ENCODE measurements around the gene CFAP77. TPM values are rescaled to one million over a fixed set of nuclear protein-coding genes. Genes with fewer than 3 reads are reported as not detected.

The CFAP77 gene
- total RNA-seq, 2 donors from 2014 or later = not detected

- DNase-seq (ENCODE audit: low spot score in 2 of 2) (no peak), ATAC-seq (no peak)
- Mint-ChIP-seq H3K9me3 (no peaks in the 10 kb centered on the region), H3K36me3 (peaks cover 30 to 44% of the 10 kb centered on the region in 2 donors), H3K27ac (no peak overlapping the region)
Observed at GRCh38 chr9:132596200-132596599, 186.2 kb downstream of the CFAP77 start.

- no peak for DNase-seq (ENCODE audit: low spot score in 2 of 2)
- peaks cover 30 to 52% of the 10 kb centered on the region in 2 donors for H3K36me3 Mint-ChIP-seq
Observed at GRCh38 chr9:132597073-132597775, 187.2 kb downstream of the CFAP77 start.

GRCh38 chr9:132600326-132600984 is 190.4 kb downstream of the CFAP77 start:
- Mint-ChIP-seq H3K27ac (no peak overlapping the region), H3K36me3 (peaks cover 33 to 55% of the 10 kb centered on the region in 2 donors), H3K9me3 (no peaks in the 10 kb centered on the region)
- ATAC-seq (no peak), DNase-seq (ENCODE audit: low spot score in 2 of 2) (no peak)

More at GRCh38 chr9:132597073-132597775, 187.2 kb downstream of the CFAP77 start:
- ATAC-seq = no peak
- H3K27ac Mint-ChIP-seq = no peak overlapping the region
- no peaks in the 10 kb centered on the region for H3K9me3 Mint-ChIP-seq

- Mint-ChIP-seq H3K9me3 (no peaks in the 10 kb centered on the region), H3K27ac (no peak overlapping the region), H3K36me3 (peaks cover 25 to 51% of the 10 kb centered on the region in 2 donors)
- ATAC-seq = no peak
- no peak for DNase-seq (ENCODE audit: low spot score in 2 of 2)
Observed at GRCh38 chr9:132602207-132602606, 192.2 kb downstream of the CFAP77 start.

GRCh38 chr9:132605387-132605786 is 195.4 kb downstream of the CFAP77 start:
- Mint-ChIP-seq H3K9me3 (no peaks in the 10 kb centered on the region), H3K27ac (peak overlapping the region in 1 of 2 donors; percentile 71), H3K36me3 (peaks cover 21 to 57% of the 10 kb centered on the region in 2 donors)
- ATAC-seq (no peak), DNase-seq (ENCODE audit: low spot score in 2 of 2) (no peak)

GRCh38 chr9:132606066-132606465 is 196.1 kb downstream of the CFAP77 start:
- no peak for ATAC-seq
- peaks cover 15 to 58% of the 10 kb centered on the region in 2 donors for H3K36me3 Mint-ChIP-seq
- H3K9me3 Mint-ChIP-seq = no peaks in the 10 kb centered on the region
- DNase-seq (ENCODE audit: low spot score in 2 of 2) = no peak
- peak overlapping the region in 1 of 2 donors; percentile 71 for H3K27ac Mint-ChIP-seq

- DNase-seq (ENCODE audit: low spot score in 2 of 2) = no peak
- ATAC-seq = no peak
- H3K36me3 Mint-ChIP-seq = peaks cover 8 to 55% of the 10 kb centered on the region in 2 donors
Observed at GRCh38 chr9:132609184-132609583, 199.2 kb downstream of the CFAP77 start.

GRCh38 chr9:132609829-132610228 is 199.8 kb downstream of the CFAP77 start:
- DNase-seq (ENCODE audit: low spot score in 2 of 2) (no peak), ATAC-seq (peak in 1 of 2 donors; percentile 63)
- peak overlapping the region in 1 of 2 donors; percentile 68 for H3K27ac Mint-ChIP-seq
- peaks cover 8 to 61% of the 10 kb centered on the region in 2 donors for H3K36me3 Mint-ChIP-seq
- no peaks in the 10 kb centered on the region for H3K9me3 Mint-ChIP-seq

More at GRCh38 chr9:132609184-132609583, 199.2 kb downstream of the CFAP77 start:
- Mint-ChIP-seq H3K27ac (peak overlapping the region in 1 of 2 donors; percentile 36), H3K9me3 (no peaks in the 10 kb centered on the region)

- DNase-seq (ENCODE audit: low spot score in 2 of 2) (no peak), ATAC-seq (no peak)
- H3K36me3 Mint-ChIP-seq = peaks cover 1 to 60% of the 10 kb centered on the region in 2 donors
- no peaks in the 10 kb centered on the region for H3K9me3 Mint-ChIP-seq
- peak overlapping the region in 1 of 2 donors; percentile 50 for H3K27ac Mint-ChIP-seq
Observed at GRCh38 chr9:132610661-132611060, 200.7 kb downstream of the CFAP77 start.

- no peak for DNase-seq (ENCODE audit: low spot score in 2 of 2)
- no peaks in the 10 kb centered on the region for H3K9me3 Mint-ChIP-seq
- H3K27ac Mint-ChIP-seq = no peak overlapping the region
- ATAC-seq = no peak
- H3K36me3 Mint-ChIP-seq = peaks cover 0 to 60% of the 10 kb centered on the region in 2 donors
Observed at GRCh38 chr9:132614324-132614723, 204.3 kb downstream of the CFAP77 start.

GRCh38 chr9:132615774-132616173 is 205.8 kb downstream of the CFAP77 start:
- DNase-seq (ENCODE audit: low spot score in 2 of 2) = no peak
- Mint-ChIP-seq H3K36me3 (peaks cover 0 to 46% of the 10 kb centered on the region in 2 donors), H3K27ac (no peak overlapping the region), H3K9me3 (no peaks in the 10 kb centered on the region)
- ATAC-seq = no peak

GRCh38 chr9:132616725-132617124 is 206.7 kb downstream of the CFAP77 start:
- DNase-seq (ENCODE audit: low spot score in 2 of 2) (no peak), ATAC-seq (no peak)
- H3K9me3 Mint-ChIP-seq = no peaks in the 10 kb centered on the region
- H3K36me3 Mint-ChIP-seq = peaks cover 0 to 38% of the 10 kb centered on the region in 2 donors
- no peak overlapping the region for H3K27ac Mint-ChIP-seq

GRCh38 chr9:132622159-132622558 is 212.1 kb downstream of the CFAP77 start:
- Mint-ChIP-seq H3K9me3 (no peaks in the 10 kb centered on the region), H3K27ac (no peak overlapping the region), H3K36me3 (peaks cover 8 to 16% of the 10 kb centered on the region in 2 donors)
- ATAC-seq (no peak), DNase-seq (ENCODE audit: low spot score in 2 of 2) (no peak)

Other genes starting within 250 kb of the CFAP77 start
- gene NTNG2, start 248.2 kb upstream of the CFAP77 start, total RNA-seq = 1 to 10 TPM; 2.2 to 2.4 TPM
- 10 to 100 TPM; 43.1 to 45.0 TPM for gene SETX, start 55.2 kb upstream of the CFAP77 start, total RNA-seq
- 10 to 100 TPM; 33.0 to 36.0 TPM for gene TTF1, start 3.4 kb upstream of the CFAP77 start, total RNA-seq
- not detected for gene BARHL1, start 172.4 kb downstream of the CFAP77 start, total RNA-seq